Astrocyte (in vitro differentiated cells and primary cell): ENCODE results near the gene C1orf174.

Experiments
- CTCF ChIP-seq: IDR thresholded peaks from 2 replicates; pipeline ENCODE4 v1.5.1; 2011; ENCODE audit warnings: low read depth, mild to moderate bottlenecking, inconsistent platforms, low read length, moderate library complexity; ENCODE audit not compliant: insufficient read depth
- EZH2 ChIP-seq: IDR thresholded peaks from 2 replicates; pipeline ENCODE4 v1.6.1; 2012; ENCODE audit warnings: mild to moderate bottlenecking, low read length, inconsistent platforms; ENCODE audit not compliant: insufficient read depth

DNA sequence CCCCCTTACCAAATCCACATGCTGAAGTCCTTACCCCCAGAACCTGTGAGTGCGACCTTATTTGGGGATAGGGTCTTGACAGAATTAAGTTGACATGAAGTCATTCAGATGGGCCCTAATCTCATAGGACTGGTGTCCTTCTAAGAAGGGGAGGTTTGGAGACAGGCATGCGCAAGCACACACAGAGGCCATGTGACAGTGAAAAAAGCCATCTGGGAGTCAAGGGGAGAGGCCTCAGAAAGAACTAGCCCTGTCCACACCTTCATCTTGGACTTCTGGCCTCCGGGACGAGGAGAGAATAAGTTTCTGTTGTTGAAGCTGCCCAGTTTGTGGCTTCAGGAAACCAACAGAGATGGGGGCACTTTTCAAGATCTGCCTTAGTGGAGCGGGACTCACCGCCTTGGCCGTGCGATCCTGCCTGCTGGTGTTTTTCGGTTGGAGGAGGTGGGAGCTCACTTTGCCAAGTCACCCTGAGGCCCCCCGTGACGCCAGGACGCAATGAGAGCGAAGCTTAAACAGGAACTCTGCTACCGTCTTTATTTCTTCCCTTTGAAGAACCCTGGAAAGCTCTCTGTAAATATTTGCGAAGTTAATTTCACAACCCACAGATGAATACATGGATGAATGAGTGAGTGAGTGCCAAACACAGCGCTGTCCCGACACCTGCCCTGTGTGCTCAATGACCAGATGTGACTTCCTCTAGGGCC, 42.5 kb upstream of the C1orf174 start:
- TF ChIP-seq CTCF (no peak), EZH2 (no peak)
